Thyroid gland (tissue), 4 donors: ENCODE data around the gene FAM168B. TPM values are rescaled to one million over a fixed set of nuclear protein-coding genes. Genes with fewer than 3 reads are reported as not detected.

Source experiments
- DNase-seq, 2 donors: peaks; one replicate each; pipeline ENCODE4 v3.0.0-alpha.2; 2019
- H3K27ac ChIP-seq, 3 donors: fragments of 200-600 bp; sonication (generic); 1 replicate in 2 of 3; 2 replicates in 1 of 3; pipeline ENCODE4 v1.5.1; 2016 to 2019; ENCODE audit warnings: mild to moderate bottlenecking in 1 of 3, moderate library complexity in 1 of 3
- H3K27me3 ChIP-seq: fragments of 200-600 bp; sonication (generic); one replicate; pipeline ENCODE4 v1.5.1; 2019
- H3K36me3 ChIP-seq, 2 donors: fragments of 200-600 bp; sonication (generic); one replicate each; pipeline ENCODE4 v1.5.1; 2016 to 2019
- H3K4me1 ChIP-seq, 2 donors: fragments of 200-600 bp; sonication (generic); one replicate each; pipeline ENCODE4 v1.5.1; 2017 to 2019
- H3K4me3 ChIP-seq, 3 donors: fragments of 200-600 bp; sonication (generic); replicated peaks in 1 of 3; 1 replicate in 2 of 3; 2 replicates in 1 of 3; pipeline ENCODE4 v1.5.1; 2016; ENCODE audit warnings: mild to moderate bottlenecking in 1 of 3
- H3K9me3 ChIP-seq: fragments of 200-600 bp; sonication (generic); one replicate; pipeline ENCODE4 v1.5.1; 2017
- CTCF ChIP-seq, 6 experiments: fragments of 200-600 bp in 3 of 6; fragments of 450-650 bp in 3 of 6; sonication (generic) in 3 of 6; IDR thresholded peaks; one replicate each; pipeline ENCODE4 v1.5.1; 2016 to 2019; ENCODE audit warnings: antibody characterized with exemption in 6 of 6, mild to moderate bottlenecking in 2 of 6, inconsistent platforms in 1 of 6, moderate library complexity in 1 of 6
- POLR2A ChIP-seq, 2 donors: fragments of 450-650 bp; IDR thresholded peaks; one replicate each; pipeline ENCODE4 v1.6.1; 2017; ENCODE audit warnings: antibody characterized with exemption in 2 of 2, mild to moderate bottlenecking in 2 of 2, moderate library complexity in 1 of 2
- WGBS, 2 donors: methylation state at CpG; one replicate each; pipeline ENCODE4 v1.1.5; 2017; 5-methylcytosine and 5-hydroxymethylcytosine counted together
- intact Hi-C: fragments of 100-400 bp; cut with DNase I; formaldehyde crosslinking; loops from one replicate; pipeline ENCODE4 v1.15.1; 2023
- total RNA-seq, 4 donors: library from RNA; depleted of rRNA; stranded (reverse); fragments of >200 nt; gene quantifications; one replicate each; pipeline ENCODE4 v1.2.3, GENCODE V29; 2016

Gene FAM168B
- total RNA-seq, 4 donors from 2014 or later = 110 to 156 (median 146) TPM

- no peak overlapping the region for H3K4me3 ChIP-seq
- TF ChIP-seq POLR2A (IDR thresholded peaks at IDR 0.05) (no peak), CTCF (IDR thresholded peaks at IDR 0.05) (no peak)
- intact Hi-C loops = no loop called here
- H3K27ac ChIP-seq = no peak overlapping the region
- H3K4me1 ChIP-seq = peaks cover 10 to 20% of the 10 kb centered on the region in 2 donors
- DNase-seq = no peak
- H3K27me3 ChIP-seq = no peaks in the 10 kb centered on the region
- 91 to 93% methylated on average over 3 of the region's 3 CpGs for WGBS, 2 donors
- H3K9me3 ChIP-seq = no peaks in the 10 kb centered on the region
- peaks cover 31 to 35% of the 10 kb centered on the region in 2 donors for H3K36me3 ChIP-seq
These were observed 34.7 kb upstream of the FAM168B start for GRCh38 chr2:131127981-131128380.

GRCh38 chr2:131127076-131127475 is 33.8 kb upstream of the FAM168B start:
- 88 to 89% methylated on average over 3 of the region's 3 CpGs for WGBS, 2 donors
- no peak overlapping the region for H3K4me3 ChIP-seq
- H3K27ac ChIP-seq = no peak overlapping the region
- no peaks in the 10 kb centered on the region for H3K27me3 ChIP-seq
- no peaks in the 10 kb centered on the region for H3K9me3 ChIP-seq
- peaks cover 8 to 15% of the 10 kb centered on the region in 2 donors for H3K4me1 ChIP-seq
- intact Hi-C loops = no loop called here
- TF ChIP-seq CTCF (IDR thresholded peaks at IDR 0.05) = no peak
- no peak for TF ChIP-seq POLR2A (IDR thresholded peaks at IDR 0.05)
- no peak for DNase-seq
- peaks cover 32 to 41% of the 10 kb centered on the region in 2 donors for H3K36me3 ChIP-seq

DNA sequence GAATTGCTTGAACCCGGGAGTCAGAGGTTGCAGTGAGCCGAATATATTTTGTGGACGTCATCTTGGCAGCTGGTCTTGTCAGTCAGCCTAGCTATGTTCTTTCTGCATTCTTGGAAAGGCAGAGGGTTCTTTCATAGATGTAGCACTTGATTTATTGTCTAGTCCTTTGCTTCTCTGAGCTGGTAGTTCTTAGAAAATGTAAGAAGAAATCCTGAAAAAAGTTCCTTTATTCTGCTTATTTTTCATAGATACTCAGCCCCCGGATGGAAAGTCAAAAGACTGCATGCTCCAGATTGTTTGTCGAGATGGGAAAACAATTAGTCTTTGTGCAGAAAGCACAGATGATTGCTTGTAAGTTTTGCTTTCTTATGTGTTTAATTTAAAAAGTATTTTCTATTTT is 33.2 kb upstream of the FAM168B start:
- Histone ChIP-seq H3K36me3 (peaks cover 32 to 41% of the 10 kb centered on the region in 2 donors), H3K27ac (no peak overlapping the region), H3K27me3 (no peaks in the 10 kb centered on the region), H3K4me3 (no peak overlapping the region), H3K9me3 (no peaks in the 10 kb centered on the region), H3K4me1 (peaks cover 3 to 8% of the 10 kb centered on the region in 2 donors)
- no peak for DNase-seq
- intact Hi-C loops = no loop called here
- TF ChIP-seq POLR2A (IDR thresholded peaks at IDR 0.05) (no peak), CTCF (IDR thresholded peaks at IDR 0.05) (no peak)
- WGBS, 2 donors = 79 to 96% methylated on average over 5 of the region's 5 CpGs

GRCh38 chr2:131125195-131125757 is 32.0 kb upstream of the FAM168B start:
- intact Hi-C loops = no loop called here
- H3K27ac ChIP-seq = no peak overlapping the region
- H3K4me3 ChIP-seq = no peak overlapping the region
- no peaks in the 10 kb centered on the region for H3K9me3 ChIP-seq
- DNase-seq = no peak
- no peaks in the 10 kb centered on the region for H3K27me3 ChIP-seq
- TF ChIP-seq CTCF (IDR thresholded peaks at IDR 0.05) (no peak), POLR2A (IDR thresholded peaks at IDR 0.05) (no peak)
- no peaks in the 10 kb centered on the region for H3K4me1 ChIP-seq
- WGBS, 2 donors = 89 to 96% methylated on average over 7 of the region's 7 CpGs
- peaks cover 32 to 35% of the 10 kb centered on the region in 2 donors for H3K36me3 ChIP-seq

DNA sequence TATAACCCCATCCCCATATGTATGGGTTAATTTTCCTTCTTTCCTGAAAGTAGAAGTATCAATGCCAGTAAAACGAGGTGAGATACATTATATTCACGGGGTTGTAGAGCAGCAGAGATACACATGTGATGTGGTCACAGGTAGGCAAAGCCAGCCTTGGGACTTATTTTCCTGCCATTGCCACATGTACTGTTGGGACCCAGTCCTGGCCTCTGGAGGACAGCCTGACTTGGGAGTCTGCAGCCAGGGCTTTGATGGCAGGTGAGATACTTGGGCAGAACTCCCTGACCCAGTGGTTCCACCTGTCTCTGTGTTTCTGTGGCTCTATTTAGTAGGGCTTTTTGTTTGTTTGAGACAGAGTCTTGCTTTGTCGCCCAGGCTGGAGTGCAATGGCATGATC is 29.9 kb upstream of the FAM168B start:
- H3K4me1 ChIP-seq = no peaks in the 10 kb centered on the region
- no peak for DNase-seq
- intact Hi-C loops = no loop called here
- H3K9me3 ChIP-seq = no peaks in the 10 kb centered on the region
- H3K27me3 ChIP-seq = no peaks in the 10 kb centered on the region
- WGBS, 2 donors = 89 to 98% methylated on average over 3 of the region's 3 CpGs
- no peak overlapping the region for H3K27ac ChIP-seq
- H3K4me3 ChIP-seq = no peak overlapping the region
- H3K36me3 ChIP-seq = peaks cover 26 to 27% of the 10 kb centered on the region in 2 donors
- TF ChIP-seq POLR2A (IDR thresholded peaks at IDR 0.05) (no peak), CTCF (IDR thresholded peaks at IDR 0.05) (no peak)
